ENCODE measurements around the gene MPL. TPM values are rescaled to one million over a fixed set of nuclear protein-coding genes. Genes with fewer than 3 reads are reported as not detected.

Gene MPL
- total RNA-seq, 1 experiment from 2014 or later, result 0.15 TPM

DNA sequence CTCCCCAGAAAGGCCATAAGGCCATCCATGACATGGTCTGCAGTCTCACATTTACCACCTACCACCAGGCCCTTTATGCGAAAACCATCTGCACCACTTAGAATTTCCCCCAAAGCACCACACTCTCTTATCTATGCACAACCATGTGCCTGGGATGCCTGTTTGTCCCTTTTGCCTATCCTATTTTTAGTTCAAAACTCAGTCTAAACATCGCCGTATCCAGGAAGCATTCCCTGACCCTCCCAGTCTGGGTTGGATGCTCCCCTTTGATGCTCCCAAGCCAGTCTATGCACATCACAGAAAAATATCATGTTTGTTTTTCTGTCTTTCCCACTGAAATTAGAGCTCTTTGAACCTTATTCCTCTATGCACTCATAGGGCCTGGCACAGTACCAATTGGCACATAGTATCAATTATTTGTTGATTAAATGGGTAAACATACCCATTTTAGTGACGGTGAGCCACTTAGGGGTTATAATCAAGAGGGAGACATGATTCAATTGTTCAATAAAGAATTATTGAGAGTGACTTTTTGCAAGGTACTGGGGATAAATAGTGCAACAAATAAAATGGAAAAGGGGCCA is 6.7 kb downstream of the MPL start (continued):
- TF ChIP-seq, protein P1, sequence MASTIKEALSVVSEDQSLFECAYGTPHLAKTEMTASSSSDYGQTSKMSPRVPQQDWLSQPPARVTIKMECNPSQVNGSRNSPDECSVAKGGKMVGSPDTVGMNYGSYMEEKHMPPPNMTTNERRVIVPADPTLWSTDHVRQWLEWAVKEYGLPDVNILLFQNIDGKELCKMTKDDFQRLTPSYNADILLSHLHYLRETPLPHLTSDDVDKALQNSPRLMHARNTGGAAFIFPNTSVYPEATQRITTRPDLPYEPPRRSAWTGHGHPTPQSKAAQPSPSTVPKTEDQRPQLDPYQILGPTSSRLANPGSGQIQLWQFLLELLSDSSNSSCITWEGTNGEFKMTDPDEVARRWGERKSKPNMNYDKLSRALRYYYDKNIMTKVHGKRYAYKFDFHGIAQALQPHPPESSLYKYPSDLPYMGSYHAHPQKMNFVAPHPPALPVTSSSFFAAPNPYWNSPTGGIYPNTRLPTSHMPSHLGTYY (CRISPR knock-in tag; IDR thresholded peaks at IDR 0.05), result no peak
- TF ChIP-seq, protein P2, sequence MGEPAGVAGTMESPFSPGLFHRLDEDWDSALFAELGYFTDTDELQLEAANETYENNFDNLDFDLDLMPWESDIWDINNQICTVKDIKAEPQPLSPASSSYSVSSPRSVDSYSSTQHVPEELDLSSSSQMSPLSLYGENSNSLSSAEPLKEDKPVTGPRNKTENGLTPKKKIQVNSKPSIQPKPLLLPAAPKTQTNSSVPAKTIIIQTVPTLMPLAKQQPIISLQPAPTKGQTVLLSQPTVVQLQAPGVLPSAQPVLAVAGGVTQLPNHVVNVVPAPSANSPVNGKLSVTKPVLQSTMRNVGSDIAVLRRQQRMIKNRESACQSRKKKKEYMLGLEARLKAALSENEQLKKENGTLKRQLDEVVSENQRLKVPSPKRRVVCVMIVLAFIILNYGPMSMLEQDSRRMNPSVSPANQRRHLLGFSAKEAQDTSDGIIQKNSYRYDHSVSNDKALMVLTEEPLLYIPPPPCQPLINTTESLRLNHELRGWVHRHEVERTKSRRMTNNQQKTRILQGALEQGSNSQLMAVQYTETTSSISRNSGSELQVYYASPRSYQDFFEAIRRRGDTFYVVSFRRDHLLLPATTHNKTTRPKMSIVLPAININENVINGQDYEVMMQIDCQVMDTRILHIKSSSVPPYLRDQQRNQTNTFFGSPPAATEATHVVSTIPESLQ (CRISPR knock-in tag; IDR thresholded peaks at IDR 0.05), result no peak
- TF ChIP-seq ZNF317 (CRISPR knock-in tag; IDR thresholded peaks at IDR 0.05; ENCODE audit: borderline replicate concordance, low read depth) (no peak), ELF4 (CRISPR knock-in tag; IDR thresholded peaks at IDR 0.05; ENCODE audit: low read depth) (no peak)
- TF ChIP-seq, protein P3, sequence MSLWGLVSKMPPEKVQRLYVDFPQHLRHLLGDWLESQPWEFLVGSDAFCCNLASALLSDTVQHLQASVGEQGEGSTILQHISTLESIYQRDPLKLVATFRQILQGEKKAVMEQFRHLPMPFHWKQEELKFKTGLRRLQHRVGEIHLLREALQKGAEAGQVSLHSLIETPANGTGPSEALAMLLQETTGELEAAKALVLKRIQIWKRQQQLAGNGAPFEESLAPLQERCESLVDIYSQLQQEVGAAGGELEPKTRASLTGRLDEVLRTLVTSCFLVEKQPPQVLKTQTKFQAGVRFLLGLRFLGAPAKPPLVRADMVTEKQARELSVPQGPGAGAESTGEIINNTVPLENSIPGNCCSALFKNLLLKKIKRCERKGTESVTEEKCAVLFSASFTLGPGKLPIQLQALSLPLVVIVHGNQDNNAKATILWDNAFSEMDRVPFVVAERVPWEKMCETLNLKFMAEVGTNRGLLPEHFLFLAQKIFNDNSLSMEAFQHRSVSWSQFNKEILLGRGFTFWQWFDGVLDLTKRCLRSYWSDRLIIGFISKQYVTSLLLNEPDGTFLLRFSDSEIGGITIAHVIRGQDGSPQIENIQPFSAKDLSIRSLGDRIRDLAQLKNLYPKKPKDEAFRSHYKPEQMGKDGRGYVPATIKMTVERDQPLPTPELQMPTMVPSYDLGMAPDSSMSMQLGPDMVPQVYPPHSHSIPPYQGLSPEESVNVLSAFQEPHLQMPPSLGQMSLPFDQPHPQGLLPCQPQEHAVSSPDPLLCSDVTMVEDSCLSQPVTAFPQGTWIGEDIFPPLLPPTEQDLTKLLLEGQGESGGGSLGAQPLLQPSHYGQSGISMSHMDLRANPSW (CRISPR knock-in tag; conservative IDR thresholded peaks at IDR 0.05; ENCODE audit: low read depth), result no peak

DNA sequence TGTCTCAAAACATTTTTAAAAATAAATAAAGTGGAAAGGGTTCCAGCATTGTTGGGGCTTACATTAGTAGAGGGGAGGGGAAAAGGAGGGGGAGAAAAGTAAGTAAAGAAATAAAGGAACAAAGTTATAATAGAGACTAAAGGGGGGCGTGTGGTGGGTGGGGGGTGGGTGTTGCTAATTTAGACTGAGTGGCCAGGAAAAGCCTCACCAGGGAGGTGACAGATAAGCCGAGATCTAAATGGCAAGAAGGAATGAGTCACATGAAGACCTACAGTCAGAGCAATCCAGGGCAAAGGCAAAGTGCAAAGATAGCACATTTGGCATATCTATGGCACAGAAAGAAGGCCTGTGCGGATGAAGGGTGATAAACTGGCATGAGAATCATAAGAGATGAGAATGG is 7.5 kb downstream of the MPL start:
- CTCF ChIA-PET, result no interaction called here
- no peaks in the 10 kb centered on the region for H3K36me3 Mint-ChIP-seq
- peaks cover 24% of the 10 kb centered on the region for H3K27me3 Mint-ChIP-seq (ENCODE audit: low read depth)
- H3K4me3 Mint-ChIP-seq, result no peak overlapping the region
- H3K4me1 Mint-ChIP-seq, result peaks cover 16% of the 10 kb centered on the region
- POLR2A ChIA-PET, result no interaction called here
- H3K27ac Mint-ChIP-seq, result no peak overlapping the region
- H3K9me3 Mint-ChIP-seq, result no peaks in the 10 kb centered on the region
- TF ChIP-seq, protein P4, sequence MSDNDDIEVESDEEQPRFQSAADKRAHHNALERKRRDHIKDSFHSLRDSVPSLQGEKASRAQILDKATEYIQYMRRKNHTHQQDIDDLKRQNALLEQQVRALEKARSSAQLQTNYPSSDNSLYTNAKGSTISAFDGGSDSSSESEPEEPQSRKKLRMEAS (CRISPR knock-in tag; IDR thresholded peaks at IDR 0.05), result no peak
- TF ChIP-seq, protein P5, sequence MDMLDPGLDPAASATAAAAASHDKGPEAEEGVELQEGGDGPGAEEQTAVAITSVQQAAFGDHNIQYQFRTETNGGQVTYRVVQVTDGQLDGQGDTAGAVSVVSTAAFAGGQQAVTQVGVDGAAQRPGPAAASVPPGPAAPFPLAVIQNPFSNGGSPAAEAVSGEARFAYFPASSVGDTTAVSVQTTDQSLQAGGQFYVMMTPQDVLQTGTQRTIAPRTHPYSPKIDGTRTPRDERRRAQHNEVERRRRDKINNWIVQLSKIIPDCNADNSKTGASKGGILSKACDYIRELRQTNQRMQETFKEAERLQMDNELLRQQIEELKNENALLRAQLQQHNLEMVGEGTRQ (CRISPR knock-in tag; IDR thresholded peaks at IDR 0.05), result no peak
- TF ChIP-seq, protein P6, sequence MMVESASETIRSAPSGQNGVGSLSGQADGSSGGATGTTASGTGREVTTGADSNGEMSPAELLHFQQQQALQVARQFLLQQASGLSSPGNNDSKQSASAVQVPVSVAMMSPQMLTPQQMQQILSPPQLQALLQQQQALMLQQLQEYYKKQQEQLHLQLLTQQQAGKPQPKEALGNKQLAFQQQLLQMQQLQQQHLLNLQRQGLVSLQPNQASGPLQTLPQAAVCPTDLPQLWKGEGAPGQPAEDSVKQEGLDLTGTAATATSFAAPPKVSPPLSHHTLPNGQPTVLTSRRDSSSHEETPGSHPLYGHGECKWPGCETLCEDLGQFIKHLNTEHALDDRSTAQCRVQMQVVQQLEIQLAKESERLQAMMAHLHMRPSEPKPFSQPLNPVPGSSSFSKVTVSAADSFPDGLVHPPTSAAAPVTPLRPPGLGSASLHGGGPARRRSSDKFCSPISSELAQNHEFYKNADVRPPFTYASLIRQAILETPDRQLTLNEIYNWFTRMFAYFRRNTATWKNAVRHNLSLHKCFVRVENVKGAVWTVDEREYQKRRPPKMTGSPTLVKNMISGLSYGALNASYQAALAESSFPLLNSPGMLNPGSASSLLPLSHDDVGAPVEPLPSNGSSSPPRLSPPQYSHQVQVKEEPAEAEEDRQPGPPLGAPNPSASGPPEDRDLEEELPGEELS (CRISPR knock-in tag; IDR thresholded peaks at IDR 0.05), result no peak
- TF ChIP-seq ZNF121 (CRISPR knock-in tag; IDR thresholded peaks at IDR 0.05), result no peak
- TF ChIP-seq, protein P7, sequence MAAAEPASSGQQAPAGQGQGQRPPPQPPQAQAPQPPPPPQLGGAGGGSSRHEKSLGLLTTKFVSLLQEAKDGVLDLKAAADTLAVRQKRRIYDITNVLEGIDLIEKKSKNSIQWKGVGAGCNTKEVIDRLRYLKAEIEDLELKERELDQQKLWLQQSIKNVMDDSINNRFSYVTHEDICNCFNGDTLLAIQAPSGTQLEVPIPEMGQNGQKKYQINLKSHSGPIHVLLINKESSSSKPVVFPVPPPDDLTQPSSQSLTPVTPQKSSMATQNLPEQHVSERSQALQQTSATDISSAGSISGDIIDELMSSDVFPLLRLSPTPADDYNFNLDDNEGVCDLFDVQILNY (CRISPR knock-in tag; IDR thresholded peaks at IDR 0.05), result no peak
- TF ChIP-seq, protein P8, sequence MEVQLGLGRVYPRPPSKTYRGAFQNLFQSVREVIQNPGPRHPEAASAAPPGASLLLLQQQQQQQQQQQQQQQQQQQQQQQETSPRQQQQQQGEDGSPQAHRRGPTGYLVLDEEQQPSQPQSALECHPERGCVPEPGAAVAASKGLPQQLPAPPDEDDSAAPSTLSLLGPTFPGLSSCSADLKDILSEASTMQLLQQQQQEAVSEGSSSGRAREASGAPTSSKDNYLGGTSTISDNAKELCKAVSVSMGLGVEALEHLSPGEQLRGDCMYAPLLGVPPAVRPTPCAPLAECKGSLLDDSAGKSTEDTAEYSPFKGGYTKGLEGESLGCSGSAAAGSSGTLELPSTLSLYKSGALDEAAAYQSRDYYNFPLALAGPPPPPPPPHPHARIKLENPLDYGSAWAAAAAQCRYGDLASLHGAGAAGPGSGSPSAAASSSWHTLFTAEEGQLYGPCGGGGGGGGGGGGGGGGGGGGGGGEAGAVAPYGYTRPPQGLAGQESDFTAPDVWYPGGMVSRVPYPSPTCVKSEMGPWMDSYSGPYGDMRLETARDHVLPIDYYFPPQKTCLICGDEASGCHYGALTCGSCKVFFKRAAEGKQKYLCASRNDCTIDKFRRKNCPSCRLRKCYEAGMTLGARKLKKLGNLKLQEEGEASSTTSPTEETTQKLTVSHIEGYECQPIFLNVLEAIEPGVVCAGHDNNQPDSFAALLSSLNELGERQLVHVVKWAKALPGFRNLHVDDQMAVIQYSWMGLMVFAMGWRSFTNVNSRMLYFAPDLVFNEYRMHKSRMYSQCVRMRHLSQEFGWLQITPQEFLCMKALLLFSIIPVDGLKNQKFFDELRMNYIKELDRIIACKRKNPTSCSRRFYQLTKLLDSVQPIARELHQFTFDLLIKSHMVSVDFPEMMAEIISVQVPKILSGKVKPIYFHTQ (CRISPR knock-in tag; IDR thresholded peaks at IDR 0.05), result no peak
- no peak for TF ChIP-seq TCF7 (CRISPR knock-in tag; IDR thresholded peaks at IDR 0.05; ENCODE audit: low read depth)
- no peak for DNase-seq (ENCODE audit: low spot score)
- no peak for ATAC-seq
